GM18526 (cell line): Measurements from ENCODE around the gene POU2F1.

ENCODE experiments used
- POLR2A ChIP-seq: IDR thresholded peaks from 3 replicates; pipeline ENCODE4 v1.6.1; 2011; ENCODE audit not compliant: insufficient read length; ENCODE audit errors: extremely low read depth

Gene POU2F1

DNA sequence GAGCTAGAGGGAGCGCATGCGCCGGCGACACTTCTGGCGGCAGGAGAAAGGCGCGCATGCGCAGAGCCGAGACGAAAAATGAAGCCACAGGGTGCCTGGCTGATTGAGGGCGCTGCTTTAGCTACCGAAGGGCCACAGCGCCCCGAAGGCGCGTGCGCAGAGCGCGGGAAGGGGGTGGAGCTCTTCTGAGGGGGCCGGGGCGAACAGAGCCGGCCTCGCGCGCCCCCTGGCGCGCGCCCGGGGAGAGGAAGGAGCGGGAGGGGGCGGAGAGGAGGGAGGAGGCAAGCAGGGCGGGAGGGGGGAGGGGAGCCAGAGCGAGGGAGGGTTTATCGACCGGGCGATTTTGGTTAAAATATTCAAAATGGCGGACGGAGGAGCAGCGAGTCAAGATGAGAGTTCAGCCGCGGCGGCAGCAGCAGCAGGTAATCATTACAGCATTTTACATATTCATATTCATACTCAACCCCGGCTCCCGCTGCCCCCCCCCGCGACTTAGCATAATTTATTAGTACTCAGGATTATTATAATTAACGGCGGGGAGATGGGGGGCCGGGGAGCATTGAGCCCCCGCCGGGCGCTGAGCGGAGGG, at the start of gene POU2F1:
TSS of gene POU2F1 (plus strand) at position 350 of the 589 bp plus-strand sequence. CDS start at position 362, 12 bp downstream.
- TF ChIP-seq POLR2A: peak; percentile 62

DNA sequence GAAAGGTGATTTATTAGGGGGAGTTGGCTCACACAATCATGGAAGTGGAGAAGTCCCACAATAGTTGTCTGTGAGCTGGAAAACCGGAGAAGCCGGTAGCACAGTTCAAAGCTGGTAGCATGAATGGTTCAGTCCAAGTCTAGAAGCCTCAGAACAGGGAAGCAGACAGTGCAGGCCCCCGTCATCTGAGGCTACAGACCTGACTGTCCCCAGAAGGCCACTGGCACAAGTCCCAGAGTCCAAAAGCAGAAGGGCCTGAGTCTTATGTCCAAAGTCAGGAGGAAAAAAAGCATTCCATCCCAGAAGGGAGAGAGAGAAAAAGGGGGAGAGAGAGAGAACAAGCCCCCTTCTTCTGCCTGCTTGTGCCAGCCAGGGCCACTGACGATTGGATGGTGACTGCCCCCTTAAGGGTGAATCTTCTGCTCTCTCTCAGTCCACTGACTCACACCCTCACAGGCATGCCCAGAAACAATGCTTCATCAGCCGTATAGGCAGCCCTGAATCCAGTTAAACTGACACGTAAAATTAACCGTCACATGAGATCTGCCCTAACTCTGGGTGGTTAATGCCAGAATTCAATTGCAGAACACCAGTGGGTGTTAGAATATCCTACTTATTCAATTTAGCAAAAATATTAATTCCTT, 49.3 kb upstream of the POU2F1 start:
- TF ChIP-seq POLR2A: no peak

GRCh38 chr1:167173516-167174184, 47.0 kb upstream of the POU2F1 start:
- no peak for TF ChIP-seq POLR2A

- no peak for TF ChIP-seq POLR2A
Observed at GRCh38 chr1:167175901-167176300, 44.8 kb upstream of the POU2F1 start.

- no peak for TF ChIP-seq POLR2A
Observed at GRCh38 chr1:167178831-167179230, 41.9 kb upstream of the POU2F1 start.

DNA sequence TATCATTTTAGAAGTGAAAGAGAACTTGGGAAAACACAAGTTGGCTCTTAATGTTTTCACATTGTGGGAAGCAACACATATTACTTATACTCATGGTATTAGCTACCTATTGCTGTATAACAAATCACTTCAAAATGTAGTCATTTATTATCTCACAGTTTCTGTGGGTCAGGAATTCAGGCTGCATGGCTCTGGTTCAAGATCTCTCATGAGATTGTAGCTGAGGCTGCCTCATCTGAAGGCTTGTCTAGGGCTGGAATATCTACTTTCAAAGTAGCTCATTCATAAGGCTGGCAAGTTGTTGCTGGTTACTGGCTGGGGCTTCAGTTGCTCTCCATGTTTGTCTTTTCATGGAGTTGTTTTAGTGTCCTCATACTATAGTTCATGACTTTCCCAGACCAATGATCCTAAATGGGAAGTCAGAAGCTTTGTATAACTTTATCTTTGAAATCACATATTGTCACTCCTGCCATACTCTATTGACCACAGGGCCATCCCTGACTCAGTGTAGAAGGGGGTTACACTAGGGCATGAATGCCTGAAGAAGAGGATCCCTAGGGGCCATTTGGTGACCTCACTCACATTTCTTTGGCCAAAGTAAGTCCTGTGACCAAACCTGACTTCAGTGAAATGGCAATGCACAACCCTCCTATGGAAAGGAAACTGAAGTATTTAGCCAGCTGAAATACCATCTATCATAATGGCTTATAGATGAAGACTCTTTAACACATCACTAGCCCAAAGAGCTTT, 37.9 kb upstream of the POU2F1 start:
- no peak for TF ChIP-seq POLR2A

- no peak for TF ChIP-seq POLR2A
Observed at GRCh38 chr1:167184081-167184480, 36.6 kb upstream of the POU2F1 start.

- no peak for TF ChIP-seq POLR2A
Observed at GRCh38 chr1:167185062-167185461, 35.6 kb upstream of the POU2F1 start.

GRCh38 chr1:167185974-167186657, 34.6 kb upstream of the POU2F1 start:
- no peak for TF ChIP-seq POLR2A

DNA sequence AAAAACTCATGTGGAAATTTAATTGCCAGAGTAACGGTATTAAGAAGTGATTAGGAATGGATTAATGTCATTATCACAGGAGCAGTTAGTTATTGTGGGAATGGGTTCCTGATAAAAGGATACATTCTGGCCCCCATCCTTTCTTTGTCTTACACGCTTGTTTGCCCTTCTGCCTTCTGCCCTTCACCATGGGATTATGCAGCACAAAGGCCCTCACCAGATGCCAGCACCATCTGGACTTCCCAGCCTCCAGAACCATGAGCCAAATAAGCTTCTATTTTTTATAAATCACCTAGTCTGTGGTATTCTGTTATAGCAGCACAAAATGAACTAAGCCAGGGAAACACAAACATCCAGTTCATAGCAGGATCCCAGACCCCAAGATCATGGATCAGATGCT, 33.9 kb upstream of the POU2F1 start:
- TF ChIP-seq POLR2A: no peak

- TF ChIP-seq POLR2A: no peak
Observed at GRCh38 chr1:167190747-167191237, 29.9 kb upstream of the POU2F1 start.

DNA sequence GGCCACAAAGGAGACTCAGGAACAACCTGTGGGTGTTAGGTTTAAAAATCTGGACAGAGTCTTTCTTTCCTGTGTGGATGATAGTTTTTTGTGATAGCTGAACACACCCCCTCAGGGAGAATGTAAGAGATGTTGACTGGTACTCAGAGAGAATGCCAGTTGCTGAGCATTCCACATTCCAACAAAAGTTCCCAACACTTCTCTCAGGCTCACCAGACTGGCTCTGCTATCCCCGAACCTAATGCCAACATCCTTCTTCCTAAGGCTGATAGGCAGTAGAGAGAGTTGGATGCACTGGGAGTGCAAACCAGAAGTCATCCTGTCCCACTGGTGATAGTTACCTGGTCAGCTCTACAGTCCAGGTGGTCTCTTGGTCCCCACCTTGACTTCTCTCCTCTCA, 28.7 kb upstream of the POU2F1 start:
- no peak for TF ChIP-seq POLR2A

DNA sequence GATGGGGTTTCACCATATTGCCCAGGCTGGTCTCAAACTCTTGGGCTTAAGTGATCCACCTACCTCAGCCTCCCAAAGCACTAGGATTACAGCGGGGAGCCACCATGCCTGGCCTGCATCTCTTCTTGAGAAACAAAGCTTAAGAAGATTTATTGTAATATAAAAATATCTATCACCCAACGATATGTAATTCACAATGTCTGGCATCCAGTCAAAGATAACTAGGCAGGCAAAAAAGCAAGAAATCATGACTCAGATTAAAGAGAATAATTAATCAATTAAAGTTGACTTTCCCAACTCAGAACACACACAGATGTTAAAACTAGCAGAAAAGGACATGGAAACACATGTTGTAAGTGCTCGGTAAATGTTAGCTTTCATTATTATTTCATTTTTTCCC, 26.5 kb upstream of the POU2F1 start:
- no peak for TF ChIP-seq POLR2A

GRCh38 chr1:167196166-167196565, 24.5 kb upstream of the POU2F1 start:
- TF ChIP-seq POLR2A: no peak

DNA sequence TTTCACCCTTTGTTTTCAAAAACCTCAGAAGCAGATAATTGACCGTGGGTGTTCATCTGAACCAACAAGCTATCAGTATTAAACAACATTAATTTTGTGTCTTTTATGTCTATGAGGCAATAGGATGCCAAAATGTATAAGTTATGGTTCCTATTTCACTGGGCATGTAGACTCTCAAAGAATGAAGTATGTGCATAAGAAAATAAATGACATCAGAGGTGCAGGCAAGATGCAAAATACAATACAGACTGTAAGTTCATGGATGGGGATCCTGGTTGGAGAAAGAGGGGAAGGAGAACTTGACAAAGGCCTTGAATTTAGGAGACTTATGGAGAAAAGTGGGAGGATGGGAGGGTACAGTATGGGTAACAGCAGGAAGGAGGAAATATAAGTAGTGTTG, 23.4 kb upstream of the POU2F1 start:
- TF ChIP-seq POLR2A: no peak
